ENCODE measurements around the gene BACH2.

The BACH2 gene

DNA sequence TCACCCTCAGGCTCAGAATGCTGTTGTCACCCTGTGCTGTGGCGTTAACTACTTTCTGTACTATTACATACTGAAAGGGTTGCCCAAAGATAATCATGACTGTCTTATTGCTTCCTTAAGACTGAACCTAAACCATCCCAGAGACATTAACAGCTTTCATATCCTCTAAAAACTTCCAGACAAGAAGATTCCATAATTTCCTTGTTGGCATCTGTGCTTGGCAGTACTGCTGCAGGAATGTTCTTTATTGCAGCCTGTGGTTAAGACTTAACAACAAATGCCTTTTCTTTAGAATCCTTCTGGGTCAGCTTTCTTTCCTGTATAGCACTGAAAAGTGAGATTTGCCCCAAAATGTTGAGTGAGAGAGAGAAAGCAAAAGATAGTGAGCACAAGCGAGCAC lies 292.7 kb downstream of the BACH2 start:
- H3K79me2 ChIP-seq (ENCODE audit: insufficient read depth, low read depth) = no peaks in the 10 kb centered on the region
- H3K4me3 ChIP-seq (IDR thresholded peaks at IDR 0.05; ENCODE audit: insufficient read depth, low read depth, low read length) = no peak overlapping the region
- H3K27me3 ChIP-seq (ENCODE audit: insufficient read depth, low read depth) = no peaks in the 10 kb centered on the region
- TF ChIP-seq, protein P1, sequence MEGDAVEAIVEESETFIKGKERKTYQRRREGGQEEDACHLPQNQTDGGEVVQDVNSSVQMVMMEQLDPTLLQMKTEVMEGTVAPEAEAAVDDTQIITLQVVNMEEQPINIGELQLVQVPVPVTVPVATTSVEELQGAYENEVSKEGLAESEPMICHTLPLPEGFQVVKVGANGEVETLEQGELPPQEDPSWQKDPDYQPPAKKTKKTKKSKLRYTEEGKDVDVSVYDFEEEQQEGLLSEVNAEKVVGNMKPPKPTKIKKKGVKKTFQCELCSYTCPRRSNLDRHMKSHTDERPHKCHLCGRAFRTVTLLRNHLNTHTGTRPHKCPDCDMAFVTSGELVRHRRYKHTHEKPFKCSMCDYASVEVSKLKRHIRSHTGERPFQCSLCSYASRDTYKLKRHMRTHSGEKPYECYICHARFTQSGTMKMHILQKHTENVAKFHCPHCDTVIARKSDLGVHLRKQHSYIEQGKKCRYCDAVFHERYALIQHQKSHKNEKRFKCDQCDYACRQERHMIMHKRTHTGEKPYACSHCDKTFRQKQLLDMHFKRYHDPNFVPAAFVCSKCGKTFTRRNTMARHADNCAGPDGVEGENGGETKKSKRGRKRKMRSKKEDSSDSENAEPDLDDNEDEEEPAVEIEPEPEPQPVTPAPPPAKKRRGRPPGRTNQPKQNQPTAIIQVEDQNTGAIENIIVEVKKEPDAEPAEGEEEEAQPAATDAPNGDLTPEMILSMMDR (conservative IDR thresholded peaks at IDR 0.05; ENCODE audit: low read depth, low read length) = no peak
- H3K27ac ChIP-seq = no peak overlapping the region
- H2AFZ ChIP-seq (ENCODE audit: low read depth) = no peak overlapping the region
- H3K4me1 ChIP-seq (ENCODE audit: low read depth, poor library complexity, severe bottlenecking) = no peaks in the 10 kb centered on the region
- H3K4me2 ChIP-seq = no peak overlapping the region
- no peaks in the 10 kb centered on the region for H4K20me1 ChIP-seq (ENCODE audit: insufficient read depth)
- H3K9ac ChIP-seq = no peak overlapping the region
- no peaks in the 10 kb centered on the region for H3K36me3 ChIP-seq (ENCODE audit: insufficient read depth)

GRCh38 chr6:90003069-90003795 lies 293.4 kb downstream of the BACH2 start:
- Histone ChIP-seq H3K4me2 (no peak overlapping the region), H3K27me3 (ENCODE audit: insufficient read depth, low read depth) (no peaks in the 10 kb centered on the region), H3K4me1 (ENCODE audit: low read depth, poor library complexity, severe bottlenecking) (no peaks in the 10 kb centered on the region), H3K79me2 (ENCODE audit: insufficient read depth, low read depth) (no peaks in the 10 kb centered on the region), H4K20me1 (ENCODE audit: insufficient read depth) (no peaks in the 10 kb centered on the region), H2AFZ (ENCODE audit: low read depth) (no peak overlapping the region), H3K9ac (no peak overlapping the region), H3K27ac (no peak overlapping the region), H3K36me3 (ENCODE audit: insufficient read depth) (no peaks in the 10 kb centered on the region), H3K4me3 (IDR thresholded peaks at IDR 0.05; ENCODE audit: insufficient read depth, low read depth, low read length) (no peak overlapping the region)
- TF ChIP-seq, protein P1 (conservative IDR thresholded peaks at IDR 0.05; ENCODE audit: low read depth, low read length) = no peak

- Histone ChIP-seq H3K36me3 (ENCODE audit: insufficient read depth) (no peaks in the 10 kb centered on the region), H3K27ac (no peak overlapping the region), H3K9ac (no peak overlapping the region), H3K79me2 (ENCODE audit: insufficient read depth, low read depth) (no peaks in the 10 kb centered on the region), H3K27me3 (ENCODE audit: insufficient read depth, low read depth) (no peaks in the 10 kb centered on the region), H3K4me3 (IDR thresholded peaks at IDR 0.05; ENCODE audit: insufficient read depth, low read depth, low read length) (no peak overlapping the region), H2AFZ (ENCODE audit: low read depth) (no peak overlapping the region), H3K4me1 (ENCODE audit: low read depth, poor library complexity, severe bottlenecking) (no peaks in the 10 kb centered on the region), H4K20me1 (ENCODE audit: insufficient read depth) (no peaks in the 10 kb centered on the region), H3K4me2 (no peak overlapping the region)
- TF ChIP-seq, protein P1 (conservative IDR thresholded peaks at IDR 0.05; ENCODE audit: low read depth, low read length) = no peak
These were observed 295.5 kb downstream of the BACH2 start for GRCh38 chr6:90000864-90001731.

DNA sequence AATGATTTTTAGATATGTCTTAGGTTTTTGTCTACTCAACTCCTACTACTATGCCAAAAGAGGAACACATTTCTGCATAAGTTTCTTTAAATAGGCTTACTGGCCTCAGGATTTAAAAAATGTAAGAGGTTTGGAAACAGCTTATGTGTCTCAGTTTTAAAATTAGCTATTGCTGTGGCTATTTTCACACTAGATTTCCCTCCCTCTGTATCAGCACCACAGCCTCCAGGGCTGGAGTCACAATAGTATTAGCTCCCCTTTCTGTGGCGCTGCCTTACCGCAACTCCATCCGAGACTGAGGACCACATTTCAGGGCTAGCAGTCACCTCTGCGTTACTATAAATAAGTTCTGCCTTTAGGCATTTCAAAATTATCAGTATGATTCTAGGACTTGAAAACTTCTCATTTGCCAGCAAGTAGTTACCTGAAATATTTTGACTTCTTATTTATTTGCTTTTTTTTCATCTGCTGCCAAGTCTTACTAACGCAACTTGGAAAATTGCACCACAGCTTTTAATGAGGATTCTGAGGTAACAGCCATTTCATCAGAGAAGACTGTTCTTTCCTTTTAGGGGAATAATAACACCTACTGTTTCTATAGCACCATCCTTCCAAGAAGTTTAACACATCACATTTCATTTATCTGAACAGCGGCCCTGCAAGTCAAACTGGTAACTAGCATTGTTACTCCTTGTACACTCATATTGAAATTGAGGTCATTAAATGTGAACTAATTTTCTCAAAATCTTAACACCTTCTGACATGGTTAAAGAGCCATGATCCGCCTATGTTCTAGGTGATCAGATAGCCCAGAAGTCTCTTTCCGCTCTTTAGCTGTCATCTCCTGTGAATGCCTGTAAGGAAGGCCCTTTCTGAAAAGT lies 296.5 kb downstream of the BACH2 start:
- Histone ChIP-seq H3K4me2 (no peak overlapping the region), H3K4me3 (IDR thresholded peaks at IDR 0.05; ENCODE audit: insufficient read depth, low read depth, low read length) (no peak overlapping the region), H2AFZ (ENCODE audit: low read depth) (no peak overlapping the region), H3K79me2 (ENCODE audit: insufficient read depth, low read depth) (no peaks in the 10 kb centered on the region), H3K9ac (no peak overlapping the region), H3K4me1 (ENCODE audit: low read depth, poor library complexity, severe bottlenecking) (no peaks in the 10 kb centered on the region), H3K36me3 (ENCODE audit: insufficient read depth) (no peaks in the 10 kb centered on the region), H4K20me1 (ENCODE audit: insufficient read depth) (no peaks in the 10 kb centered on the region), H3K27ac (no peak overlapping the region), H3K27me3 (ENCODE audit: insufficient read depth, low read depth) (no peaks in the 10 kb centered on the region)
- TF ChIP-seq, protein P1 (conservative IDR thresholded peaks at IDR 0.05; ENCODE audit: low read depth, low read length) = no peak
